Trophoblast cell (in vitro differentiated cells and primary cell): Measurements from ENCODE around the gene RC3H2.
"Not testable (repeated sequence)": the region's sequence is repeated elsewhere in the genome, so short reads cannot be mapped to it uniquely, and the experiment has no call there.

Source experiments
- DNase-seq, 2 donors: peaks; one replicate each; pipeline ENCODE4 v3.0.0-alpha.2; 2016
- H2AFZ ChIP-seq: 2 replicates; pipeline ENCODE4 v1.6.1; 2013; ENCODE audit warnings: low read length, moderate library complexity, mild to moderate bottlenecking; ENCODE audit not compliant: insufficient read depth, poor library complexity
- H2AK5ac ChIP-seq: 2 replicates; pipeline ENCODE4 v1.6.1; 2013; ENCODE audit warnings: mild to moderate bottlenecking, low read length
- H2BK120ac ChIP-seq: 2 replicates; pipeline ENCODE4 v1.6.1; 2013; ENCODE audit warnings: low read length, mild to moderate bottlenecking, moderate library complexity; ENCODE audit not compliant: insufficient read depth, poor library complexity
- H2BK12ac ChIP-seq: 2 replicates; pipeline ENCODE4 v1.6.1; 2013; ENCODE audit warnings: mild to moderate bottlenecking, low read length, moderate library complexity
- H2BK5ac ChIP-seq: 2 replicates; pipeline ENCODE4 v1.6.1; 2013; ENCODE audit warnings: low read length, low read depth, moderate library complexity, mild to moderate bottlenecking; ENCODE audit not compliant: poor library complexity
- H3K14ac ChIP-seq: 2 replicates; pipeline ENCODE4 v1.6.1; 2013; ENCODE audit warnings: mild to moderate bottlenecking, low read length
- H3K18ac ChIP-seq: 2 replicates; pipeline ENCODE4 v1.6.1; 2013; ENCODE audit warnings: mild to moderate bottlenecking, low read length
- H3K23ac ChIP-seq: 2 replicates; pipeline ENCODE4 v1.6.1; 2013; ENCODE audit warnings: low read length
- H3K27ac ChIP-seq: 2 replicates; pipeline ENCODE4 v1.5.1; 2013; ENCODE audit warnings: low read depth, mild to moderate bottlenecking, inconsistent platforms, low read length, moderate library complexity
- H3K27me3 ChIP-seq: 2 replicates; pipeline ENCODE4 v1.6.1; 2013; ENCODE audit warnings: inconsistent platforms, mild to moderate bottlenecking, low read length, moderate library complexity; ENCODE audit not compliant: insufficient read depth
- H3K36me3 ChIP-seq, 2 experiments: 1 replicate in 1 of 2; 2 replicates in 1 of 2; pipeline ENCODE4 v1.6.1; 2013; ENCODE audit warnings: low read length in 2 of 2, mild to moderate bottlenecking in 2 of 2, moderate library complexity in 1 of 2; ENCODE audit not compliant: insufficient read depth in 2 of 2, control insufficient read depth in 1 of 2
- H3K4ac ChIP-seq: 2 replicates; pipeline ENCODE4 v1.6.1; 2013; ENCODE audit warnings: low read depth, mild to moderate bottlenecking, low read length, moderate library complexity
- H3K4me1 ChIP-seq, 2 experiments: 1 replicate in 1 of 2; 2 replicates in 1 of 2; pipeline ENCODE4 v1.6.1; 2013; ENCODE audit warnings: low read length in 2 of 2, mild to moderate bottlenecking in 2 of 2, moderate library complexity in 1 of 2; ENCODE audit not compliant: insufficient read depth in 2 of 2, control insufficient read depth in 1 of 2
- H3K4me2 ChIP-seq: 2 replicates; pipeline ENCODE4 v1.6.1; 2013; ENCODE audit warnings: inconsistent platforms, mild to moderate bottlenecking, low read length, moderate library complexity
- H3K4me3 ChIP-seq: 2 replicates; pipeline ENCODE4 v1.5.1; 2013; ENCODE audit warnings: mild to moderate bottlenecking, low read depth, low read length, inconsistent platforms
- H3K79me1 ChIP-seq: one replicate; pipeline ENCODE4 v1.6.1; 2013; ENCODE audit warnings: low read length
- H3K79me2 ChIP-seq: 2 replicates; pipeline ENCODE4 v1.6.1; 2013; ENCODE audit warnings: low read length, mild to moderate bottlenecking; ENCODE audit not compliant: control insufficient read depth, insufficient read depth, poor library complexity
- H3K9ac ChIP-seq: 2 replicates; pipeline ENCODE4 v1.6.1; 2013; ENCODE audit warnings: mild to moderate bottlenecking, low read length
- H3K9me3 ChIP-seq: 2 replicates; pipeline ENCODE4 v1.6.1; 2013; ENCODE audit warnings: low read depth, mild to moderate bottlenecking, control low read depth, inconsistent platforms, low read length; ENCODE audit not compliant: insufficient read depth
- H4K12ac ChIP-seq: 2 replicates; pipeline ENCODE4 v1.6.1; 2013; ENCODE audit warnings: low read depth, mild to moderate bottlenecking, low read length, moderate library complexity
- H4K8ac ChIP-seq: 2 replicates; pipeline ENCODE4 v1.6.1; 2013; ENCODE audit warnings: low read depth, mild to moderate bottlenecking, low read length, moderate library complexity
- H4K91ac ChIP-seq: one replicate; pipeline ENCODE4 v1.6.1; 2013; ENCODE audit warnings: low read depth, mild to moderate bottlenecking, low read length, moderate library complexity
- WGBS: extraction: QIAGEN DNeasy Blood & Tissue Kit; methylation state at CpG from one replicate; pipeline ENCODE4 v1.1.7; 2013; ENCODE audit warnings: missing lambda C conversion rate; ENCODE audit not compliant: insufficient read length, insufficient coverage; ENCODE audit errors: extremely low coverage; 5-methylcytosine and 5-hydroxymethylcytosine counted together

The RC3H2 gene

GRCh38 chr9:122814545-122814944 lies 90.6 kb downstream of the RC3H2 start:
- WGBS, result no CpG with 5 or more reads among the region's 6 CpGs
- no peak overlapping the region for H4K12ac ChIP-seq
- H3K27ac ChIP-seq, result no peak overlapping the region
- H2AK5ac ChIP-seq, result no peak overlapping the region
- no peak overlapping the region for H3K9ac ChIP-seq
- no peak overlapping the region for H2BK120ac ChIP-seq
- peaks cover 3 to 6% of the 10 kb centered on the region in 2 experiments for H3K4me1 ChIP-seq
- H3K36me3 ChIP-seq, result peaks cover 9 to 10% of the 10 kb centered on the region in 2 experiments
- no peaks in the 10 kb centered on the region for H3K27me3 ChIP-seq
- no peak overlapping the region for H3K18ac ChIP-seq
- no peak for DNase-seq
- no peak overlapping the region for H2BK5ac ChIP-seq
- H4K8ac ChIP-seq, result no peak overlapping the region
- no peak overlapping the region for H2AFZ ChIP-seq
- H3K79me1 ChIP-seq, result no peaks in the 10 kb centered on the region
- no peak overlapping the region for H3K4me2 ChIP-seq
- H2BK12ac ChIP-seq, result no peak overlapping the region
- no peak overlapping the region for H3K4me3 ChIP-seq
- no peak overlapping the region for H3K4ac ChIP-seq
- H3K9me3 ChIP-seq, result no peaks in the 10 kb centered on the region
- no peak overlapping the region for H3K14ac ChIP-seq
- no peaks in the 10 kb centered on the region for H3K79me2 ChIP-seq
- no peak overlapping the region for H3K23ac ChIP-seq
- no peak overlapping the region for H4K91ac ChIP-seq

- Histone ChIP-seq H3K4me1 (peaks cover 7 to 8% of the 10 kb centered on the region in 2 experiments), H3K18ac (no peak overlapping the region), H3K36me3 (peaks cover 4 to 7% of the 10 kb centered on the region in 2 experiments), H3K4me2 (no peak overlapping the region), H3K79me1 (no peaks in the 10 kb centered on the region), H3K27me3 (no peaks in the 10 kb centered on the region), H2BK5ac (no peak overlapping the region), H3K14ac (no peak overlapping the region), H2BK12ac (no peak overlapping the region), H4K12ac (no peak overlapping the region), H3K4me3 (no peak overlapping the region), H4K91ac (no peak overlapping the region), H3K4ac (no peak overlapping the region), H2AK5ac (no peak overlapping the region), H3K79me2 (no peaks in the 10 kb centered on the region), H4K8ac (no peak overlapping the region), H2BK120ac (no peak overlapping the region), H2AFZ (no peak overlapping the region), H3K9ac (no peak overlapping the region), H3K27ac (no peak overlapping the region), H3K9me3 (no peaks in the 10 kb centered on the region), H3K23ac (no peak overlapping the region)
- no peak for DNase-seq
- no CpG with 5 or more reads among the region's 4 CpGs for WGBS
Observed at GRCh38 chr9:122812736-122813135, 92.4 kb downstream of the RC3H2 start.

GRCh38 chr9:122810306-122810946 lies 94.7 kb downstream of the RC3H2 start:
- no peaks in the 10 kb centered on the region for H3K79me1 ChIP-seq
- no peak overlapping the region for H3K18ac ChIP-seq
- peaks cover 6% of the 10 kb centered on the region for H3K9me3 ChIP-seq
- no peak overlapping the region for H4K91ac ChIP-seq
- no peak overlapping the region for H2BK5ac ChIP-seq
- WGBS, result no CpG with 5 or more reads among the region's 8 CpGs
- no peak overlapping the region for H2AK5ac ChIP-seq
- peaks cover 7 to 8% of the 10 kb centered on the region in 2 experiments for H3K4me1 ChIP-seq
- H3K79me2 ChIP-seq, result no peaks in the 10 kb centered on the region
- no peak overlapping the region for H3K4ac ChIP-seq
- no peak overlapping the region for H2BK120ac ChIP-seq
- DNase-seq, result peak; percentile 82 to 98
- H3K4me2 ChIP-seq, result no peak overlapping the region
- H3K9ac ChIP-seq, result no peak overlapping the region
- no peak overlapping the region for H4K8ac ChIP-seq
- no peak overlapping the region for H2BK12ac ChIP-seq
- H3K4me3 ChIP-seq, result no peak overlapping the region
- no peak overlapping the region for H4K12ac ChIP-seq
- no peak overlapping the region for H3K23ac ChIP-seq
- H3K27ac ChIP-seq, result no peak overlapping the region
- H3K27me3 ChIP-seq, result no peaks in the 10 kb centered on the region
- no peak overlapping the region for H3K14ac ChIP-seq
- no peak overlapping the region for H2AFZ ChIP-seq
- no peaks in the 10 kb centered on the region for H3K36me3 ChIP-seq

- H3K14ac ChIP-seq, H4K8ac ChIP-seq, H4K12ac ChIP-seq, H3K9ac ChIP-seq, H2BK12ac ChIP-seq, H2AK5ac ChIP-seq, H3K18ac ChIP-seq, H3K9me3 ChIP-seq, H2AFZ ChIP-seq, H3K23ac ChIP-seq, H2BK5ac ChIP-seq, H3K36me3 ChIP-seq, H2BK120ac ChIP-seq, H3K79me2 ChIP-seq, H3K4me1 ChIP-seq, H3K4ac ChIP-seq, H3K27me3 ChIP-seq, H3K4me3 ChIP-seq, H3K27ac ChIP-seq, H3K4me2 ChIP-seq, H4K91ac ChIP-seq, H3K79me1 ChIP-seq: not testable (repeated sequence)
- peak; percentile 37 to 76 for DNase-seq
- no CpG with 5 or more reads among the region's 7 CpGs for WGBS
Observed at GRCh38 chr9:122809261-122809660, 95.9 kb downstream of the RC3H2 start.
